Heart left ventricle (tissue), 13 donors: ENCODE measurements around the gene CDH18.

ENCODE experiments used
- POLR2A ChIP-seq, 2 donors: fragments of 450-650 bp; IDR thresholded peaks; one replicate each; pipeline ENCODE4 v1.6.1; 2017; ENCODE audit warnings: antibody characterized with exemption in 2 of 2, mild to moderate bottlenecking in 2 of 2, moderate library complexity in 2 of 2
- TF ChIP-seq, protein P1 (sequence below), 12 donors: fragments of 200-600 bp; sonication (generic) in 4 of 12; IDR thresholded peaks; one replicate each; pipeline versions ENCODE4 v1.5.0 to v1.8.0; 2018 to 2022; ENCODE audit warnings: antibody characterized with exemption in 12 of 12, mild to moderate bottlenecking in 5 of 12
- donor health status: ischemic (EF 13 %, LVEDD 7.1; RV severe dilation, severe dysfunction).
- donor health status: DM: no; HTN: yes; CAD: no.
- donor health status: DM: no; HTN: no; CAD: no.
- donor health status: ischemic (EF 25% LVEDD 6.9; RV normal size, moderate dysfunction).
- donor health status: ischemic (EF 25% LVEDD 5.7; RV mildly dilated, moderate dysfunction).
- donor health status: ischemic (EF 35%, LVEDD 5.7; RV mildly dilated, moderate dysfunction).
- donor health status: nonischemic (EF 11% LVEDD 7.7; RV severe dilation, severe dysfunction).
- donor health status: DM: yes; HTN: yes; CAD: no.
- donor health status: PGD.
- donor health status: ischemic (EF 29% LVEDD 5.4; RV normal size, mild dysfunction).
- donor health status: nonischemic (EF 23%, LVEDD 6.1; RV moderate dilation, normal function).

DNA sequence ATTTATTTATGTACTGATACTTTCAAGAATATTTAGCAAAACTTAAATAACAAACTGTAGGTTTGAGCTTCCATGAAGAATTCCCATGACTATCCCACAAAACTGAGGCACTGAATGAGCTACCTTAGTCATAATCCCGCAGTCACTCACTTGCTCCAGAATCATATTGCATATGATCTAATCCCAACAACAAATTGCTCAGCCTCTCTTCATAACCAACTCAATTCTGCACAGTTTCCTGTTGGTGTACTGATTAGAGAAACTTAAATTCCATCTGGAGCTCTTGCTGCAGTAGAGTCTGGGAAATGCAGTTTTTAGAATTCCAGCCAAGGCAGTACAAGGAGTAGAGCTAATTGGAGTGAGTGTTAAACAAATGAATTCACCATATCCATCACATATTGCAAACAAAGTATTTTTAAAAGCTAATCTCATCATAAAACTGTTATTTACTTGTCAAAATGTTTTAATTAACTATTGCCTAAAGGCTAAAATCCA lies 35.7 kb upstream of the CDH18 start:
- TF ChIP-seq, protein P1, sequence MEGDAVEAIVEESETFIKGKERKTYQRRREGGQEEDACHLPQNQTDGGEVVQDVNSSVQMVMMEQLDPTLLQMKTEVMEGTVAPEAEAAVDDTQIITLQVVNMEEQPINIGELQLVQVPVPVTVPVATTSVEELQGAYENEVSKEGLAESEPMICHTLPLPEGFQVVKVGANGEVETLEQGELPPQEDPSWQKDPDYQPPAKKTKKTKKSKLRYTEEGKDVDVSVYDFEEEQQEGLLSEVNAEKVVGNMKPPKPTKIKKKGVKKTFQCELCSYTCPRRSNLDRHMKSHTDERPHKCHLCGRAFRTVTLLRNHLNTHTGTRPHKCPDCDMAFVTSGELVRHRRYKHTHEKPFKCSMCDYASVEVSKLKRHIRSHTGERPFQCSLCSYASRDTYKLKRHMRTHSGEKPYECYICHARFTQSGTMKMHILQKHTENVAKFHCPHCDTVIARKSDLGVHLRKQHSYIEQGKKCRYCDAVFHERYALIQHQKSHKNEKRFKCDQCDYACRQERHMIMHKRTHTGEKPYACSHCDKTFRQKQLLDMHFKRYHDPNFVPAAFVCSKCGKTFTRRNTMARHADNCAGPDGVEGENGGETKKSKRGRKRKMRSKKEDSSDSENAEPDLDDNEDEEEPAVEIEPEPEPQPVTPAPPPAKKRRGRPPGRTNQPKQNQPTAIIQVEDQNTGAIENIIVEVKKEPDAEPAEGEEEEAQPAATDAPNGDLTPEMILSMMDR (IDR thresholded peaks at IDR 0.05): no peak
- no peak for TF ChIP-seq POLR2A (IDR thresholded peaks at IDR 0.05)
